GM12864 (cell line): ENCODE results near the gene EHHADH.
A peak's percentile ranks its signal among the peaks of the same experiment; 100 is the strongest.

ENCODE experiments used
- DNase-seq: peaks from one replicate; pipeline ENCODE4 v3.0.0-alpha.2; 2011; ENCODE audit warnings: low read depth
- H3K4me3 ChIP-seq: 2 replicates; pipeline ENCODE4 v1.5.1; 2011; ENCODE audit warnings: mild to moderate bottlenecking, low read depth, low read length, control low read depth
- CTCF ChIP-seq: IDR thresholded peaks from 2 replicates; pipeline ENCODE4 v1.5.1; 2011; ENCODE audit warnings: low read depth, mild to moderate bottlenecking, moderate library complexity, low read length, control low read depth, inconsistent platforms; ENCODE audit errors: missing control alignments

The EHHADH gene

GRCh38 chr3:185199671-185200070 lies 54.2 kb downstream of the EHHADH start:
- DNase-seq = no peak
- no peak overlapping the region for H3K4me3 ChIP-seq
- peak; percentile 25 for TF ChIP-seq CTCF

GRCh38 chr3:185199206-185199605 lies 54.6 kb downstream of the EHHADH start:
- TF ChIP-seq CTCF = no peak
- no peak overlapping the region for H3K4me3 ChIP-seq
- DNase-seq = no peak

- TF ChIP-seq CTCF = no peak
- no peak for DNase-seq
- H3K4me3 ChIP-seq = no peak overlapping the region
Observed at GRCh38 chr3:185197068-185197467, 56.8 kb downstream of the EHHADH start.

- TF ChIP-seq CTCF = no peak
- H3K4me3 ChIP-seq = no peak overlapping the region
- DNase-seq = no peak
Observed at GRCh38 chr3:185195652-185196051, 58.2 kb downstream of the EHHADH start.

GRCh38 chr3:185188816-185189215 lies 65.0 kb downstream of the EHHADH start:
- no peak overlapping the region for H3K4me3 ChIP-seq
- no peak for DNase-seq
- TF ChIP-seq CTCF = no peak

- H3K4me3 ChIP-seq = no peak overlapping the region
- DNase-seq = no peak
- no peak for TF ChIP-seq CTCF
Observed at GRCh38 chr3:185187391-185187790, 66.5 kb downstream of the EHHADH start.

- TF ChIP-seq CTCF = peak; percentile 63
- H3K4me3 ChIP-seq = no peak overlapping the region
- DNase-seq = no peak
Observed at GRCh38 chr3:185176750-185177359, 77.0 kb downstream of the EHHADH start.
